ENCODE results near the gene FKBP9. TPM values are rescaled to one million over a fixed set of nuclear protein-coding genes. Genes with fewer than 3 reads are reported as not detected.
"Not testable (repeated sequence)": the region's sequence is repeated elsewhere in the genome, so short reads cannot be mapped to it uniquely, and the experiment has no call there.

Gene FKBP9
- polyA plus RNA-seq, 2 of the 4 experiments (the other 2 are of a cell fraction) = 112 to 140 TPM

DNA sequence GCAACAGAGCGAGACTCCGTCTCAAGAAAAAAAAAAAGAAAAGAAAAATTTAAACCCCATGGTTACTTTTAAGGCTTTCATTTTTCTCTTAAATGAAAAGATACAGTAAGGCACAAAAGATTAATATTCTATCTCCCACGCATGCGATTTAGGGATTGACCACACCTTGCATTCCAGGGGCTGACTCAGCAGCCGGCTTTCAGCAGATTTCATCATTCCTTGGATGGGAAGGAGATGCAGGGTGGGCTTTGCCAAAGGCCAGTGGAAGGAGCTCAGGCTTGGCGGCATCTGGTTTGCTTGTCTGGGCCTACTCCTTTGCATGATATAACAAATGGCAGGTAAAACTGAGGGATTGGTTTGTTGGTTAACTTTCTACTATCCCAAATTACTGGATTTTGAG lies 22.0 kb downstream of the FKBP9 start:
- WGBS (ENCODE audit: missing lambda C conversion rate) = 77% methylated on average over 6 of the region's 6 CpGs
- H3K4me3 ChIP-seq, POLR2A ChIA-PET, H3K4me1 ChIP-seq, H3K9me3 ChIP-seq, ATAC-seq, FAIRE-seq: not testable (repeated sequence)
- TF ChIP-seq CEBPB (IDR thresholded peaks at IDR 0.05) = 0 out of 4 replicates have a peak, but pooled peaks of 1 of the 2 experiments have one; percentile 21
- peak overlapping the region; percentile 34 to 63; a peak in 3 of 6 replicates for H3K27ac ChIP-seq
- CTCF ChIA-PET = interaction anchor here (1.2 kb wide), 1 partner anchor 129 kb away, joined by 4 read pairs; no protein-coding TSS in a partner anchor
- peak in 1 of 2 experiments; percentile 51 for DNase-seq (ENCODE audit: low read depth in 1 of 2, low spot score in 1 of 2)
- 0 out of 3 replicates have a peak overlapping the region, but pooled peaks have one; percentile 2 for H3K4me2 ChIP-seq

DNA sequence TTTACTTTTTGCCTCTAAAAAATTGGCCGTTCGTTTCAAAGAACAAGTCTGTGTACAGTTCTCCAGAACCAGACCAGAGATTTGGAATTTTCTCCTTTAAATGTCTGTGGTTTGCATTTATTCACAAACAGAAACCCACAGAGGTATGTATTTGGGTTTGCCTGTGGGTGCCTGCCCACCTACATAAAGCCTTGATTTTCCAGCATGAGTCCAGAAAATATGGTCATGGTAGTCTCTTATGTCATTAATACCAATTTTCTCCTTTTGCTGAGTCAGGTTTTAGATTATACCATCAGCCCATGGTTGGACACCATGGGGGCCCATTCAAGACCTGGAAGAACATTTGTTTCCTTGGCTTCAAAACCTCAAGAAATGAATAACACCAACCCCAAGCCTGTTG lies 22.7 kb downstream of the FKBP9 start:
- H3K9me3 ChIP-seq; DNase-seq (ENCODE audit: low read depth in 1 of 2, low spot score in 1 of 2); FAIRE-seq; CTCF ChIA-PET; H3K4me2 ChIP-seq; H3K27ac ChIP-seq; H3K4me1 ChIP-seq; H3K4me3 ChIP-seq; ATAC-seq; POLR2A ChIA-PET: not testable (repeated sequence)
- peak; percentile 42 for TF ChIP-seq MAFK (IDR thresholded peaks at IDR 0.05; ENCODE audit: partially characterized antibody)
- no CpG with 5 or more reads among the region's 2 CpGs for WGBS (ENCODE audit: missing lambda C conversion rate)

DNA sequence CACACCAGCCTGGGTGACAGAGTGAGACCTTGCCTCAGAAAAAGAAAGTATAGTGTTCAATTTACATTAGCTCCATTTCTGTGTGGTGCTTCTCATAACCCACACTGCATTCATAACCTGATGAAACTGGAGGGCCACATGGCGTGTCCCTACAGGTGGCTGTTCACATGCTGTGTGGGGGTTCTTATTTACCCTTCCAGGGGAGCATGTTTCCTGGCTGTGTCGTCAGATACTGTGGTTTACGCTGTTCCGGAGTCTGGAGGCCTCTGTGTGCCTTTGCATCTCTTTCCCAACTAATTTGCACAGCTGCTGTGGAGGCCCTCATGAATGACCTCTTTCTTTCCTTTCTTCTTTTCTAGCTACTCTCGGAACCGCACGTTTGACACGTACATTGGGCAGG lies 30.9 kb downstream of the FKBP9 start:
- DNase-seq (ENCODE audit: low read depth in 1 of 2, low spot score in 1 of 2); H3K4me2 ChIP-seq; H3K4me3 ChIP-seq; CTCF ChIA-PET; H3K27ac ChIP-seq; H3K9me3 ChIP-seq; FAIRE-seq; POLR2A ChIA-PET; H3K4me1 ChIP-seq; ATAC-seq: not testable (repeated sequence)
- 98% methylated on average over 6 of the region's 8 CpGs for WGBS (ENCODE audit: missing lambda C conversion rate)

DNA sequence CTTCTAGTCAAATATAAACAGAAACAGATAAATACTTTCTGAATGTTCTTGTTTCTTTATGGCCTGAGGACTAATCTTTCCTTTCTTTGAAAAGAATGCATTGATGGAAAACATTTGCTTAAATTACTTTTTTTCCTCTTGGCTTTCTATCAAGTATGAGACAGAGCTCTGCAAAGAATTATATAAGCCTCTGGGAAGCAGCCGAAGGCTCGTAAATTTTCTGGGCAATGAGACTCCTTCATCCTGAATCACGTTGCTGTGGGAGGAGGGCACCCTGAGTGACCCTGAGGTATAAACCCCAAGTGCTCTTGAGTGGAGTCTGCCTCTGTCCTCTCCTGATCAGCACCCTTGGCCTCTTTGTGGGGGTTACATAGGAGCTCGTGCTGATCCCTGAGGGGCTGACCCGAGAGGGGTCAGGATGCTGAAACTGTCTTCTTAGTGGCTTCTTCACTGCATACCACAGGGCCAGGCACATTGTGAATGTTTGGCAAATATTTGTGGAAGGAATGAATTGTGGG lies 33.9 kb downstream of the FKBP9 start:
- POLR2A ChIA-PET; H3K4me3 ChIP-seq; H3K4me2 ChIP-seq; FAIRE-seq; H3K27ac ChIP-seq; CTCF ChIA-PET; ATAC-seq; DNase-seq (ENCODE audit: low read depth in 1 of 2, low spot score in 1 of 2); H3K4me1 ChIP-seq; H3K9me3 ChIP-seq: not testable (repeated sequence)
- WGBS (ENCODE audit: missing lambda C conversion rate) = 71% methylated on average over 4 of the region's 5 CpGs

DNA sequence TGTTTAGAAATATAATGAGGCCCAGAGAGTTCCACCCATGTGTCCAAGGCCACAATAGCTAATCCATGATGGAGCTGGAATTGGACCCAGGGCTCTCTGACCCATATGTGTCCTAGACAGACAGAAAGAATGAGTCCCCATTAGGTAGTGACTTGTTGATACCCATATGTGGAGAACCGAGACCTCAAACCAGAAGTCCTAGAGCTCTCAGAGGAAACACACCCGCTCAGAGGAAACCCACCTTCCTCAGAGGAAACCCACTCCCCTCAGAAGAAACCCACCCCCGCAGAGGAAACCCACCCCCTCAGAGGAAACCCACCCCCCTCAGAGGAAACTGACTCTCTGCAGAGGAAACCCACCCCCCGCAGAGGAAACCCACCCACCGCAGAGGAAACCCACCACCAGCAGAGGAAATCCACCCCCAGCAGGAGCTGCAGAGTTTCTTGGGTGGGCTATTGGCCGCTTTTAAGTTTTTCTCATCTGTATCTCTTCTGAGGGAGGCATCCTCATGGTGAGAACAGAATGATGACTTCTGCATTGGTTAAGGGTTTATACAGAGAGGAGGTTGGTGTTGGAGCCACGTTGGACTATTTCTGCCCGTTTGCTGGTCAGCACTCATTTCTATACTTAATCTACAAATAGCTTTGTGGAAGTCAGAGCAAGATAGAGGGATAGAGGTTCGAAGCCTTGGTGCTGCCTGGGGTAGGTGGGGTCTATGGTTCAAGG lies 34.9 kb downstream of the FKBP9 start:
- H3K4me1 ChIP-seq; H3K4me2 ChIP-seq; DNase-seq (ENCODE audit: low read depth in 1 of 2, low spot score in 1 of 2); H3K27ac ChIP-seq; ATAC-seq; CTCF ChIA-PET; H3K4me3 ChIP-seq; POLR2A ChIA-PET; FAIRE-seq; H3K9me3 ChIP-seq: not testable (repeated sequence)
- 88% methylated on average over 6 of the region's 9 CpGs for WGBS (ENCODE audit: missing lambda C conversion rate)

DNA sequence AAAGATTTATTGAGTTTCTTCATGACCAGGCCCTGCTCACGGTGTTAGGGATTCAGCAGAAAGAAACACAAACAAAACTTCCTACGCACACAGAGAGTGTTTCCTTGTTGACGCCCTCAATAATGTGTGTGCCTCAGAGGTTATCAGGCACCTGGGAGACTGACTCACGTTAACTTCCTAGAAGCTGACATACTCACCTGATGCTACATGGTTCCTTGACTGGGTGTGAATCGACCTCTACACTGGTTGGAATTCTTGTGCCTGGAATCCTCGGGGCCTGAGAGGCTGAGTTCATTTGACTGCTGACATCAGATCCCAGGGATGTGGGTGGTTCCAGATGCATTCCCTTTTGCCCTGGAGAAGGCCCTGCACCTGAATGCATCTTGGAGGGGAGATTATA lies 35.5 kb downstream of the FKBP9 start:
- H3K4me3 ChIP-seq; H3K9me3 ChIP-seq; H3K4me2 ChIP-seq; DNase-seq (ENCODE audit: low read depth in 1 of 2, low spot score in 1 of 2); ATAC-seq; FAIRE-seq; POLR2A ChIA-PET; CTCF ChIA-PET; H3K27ac ChIP-seq; H3K4me1 ChIP-seq: not testable (repeated sequence)
- WGBS (ENCODE audit: missing lambda C conversion rate) = 82% methylated on average over 6 of the region's 6 CpGs

DNA sequence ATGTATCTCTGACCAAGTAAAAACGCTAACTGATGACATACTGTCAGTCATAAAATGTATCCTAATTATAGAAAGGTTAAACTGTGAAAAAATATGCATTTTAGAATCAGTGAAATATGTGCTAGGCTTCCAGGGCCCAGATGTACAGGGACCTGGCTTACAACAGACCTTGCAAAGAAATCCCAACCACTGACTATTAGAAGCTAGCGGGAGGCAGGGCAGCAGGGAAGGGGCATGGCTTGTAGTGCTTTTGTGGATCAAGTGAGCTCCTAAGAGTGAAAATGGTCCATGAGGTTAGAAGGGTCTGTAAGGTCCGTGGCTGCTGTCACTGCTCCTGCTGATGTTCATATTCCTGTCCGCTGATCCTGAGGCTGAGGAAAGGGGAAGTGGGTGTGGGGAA lies 40.7 kb downstream of the FKBP9 start:
- DNase-seq (ENCODE audit: low read depth in 1 of 2, low spot score in 1 of 2); CTCF ChIA-PET; H3K4me2 ChIP-seq; POLR2A ChIA-PET; H3K4me3 ChIP-seq; H3K4me1 ChIP-seq; H3K27ac ChIP-seq; H3K9me3 ChIP-seq; FAIRE-seq: not testable (repeated sequence)
- ATAC-seq = peak in 1 of 2 experiments; percentile 13; a peak in 2 of 6 replicates
- WGBS (ENCODE audit: missing lambda C conversion rate) = 90% methylated on average over 4 of the region's 4 CpGs

DNA sequence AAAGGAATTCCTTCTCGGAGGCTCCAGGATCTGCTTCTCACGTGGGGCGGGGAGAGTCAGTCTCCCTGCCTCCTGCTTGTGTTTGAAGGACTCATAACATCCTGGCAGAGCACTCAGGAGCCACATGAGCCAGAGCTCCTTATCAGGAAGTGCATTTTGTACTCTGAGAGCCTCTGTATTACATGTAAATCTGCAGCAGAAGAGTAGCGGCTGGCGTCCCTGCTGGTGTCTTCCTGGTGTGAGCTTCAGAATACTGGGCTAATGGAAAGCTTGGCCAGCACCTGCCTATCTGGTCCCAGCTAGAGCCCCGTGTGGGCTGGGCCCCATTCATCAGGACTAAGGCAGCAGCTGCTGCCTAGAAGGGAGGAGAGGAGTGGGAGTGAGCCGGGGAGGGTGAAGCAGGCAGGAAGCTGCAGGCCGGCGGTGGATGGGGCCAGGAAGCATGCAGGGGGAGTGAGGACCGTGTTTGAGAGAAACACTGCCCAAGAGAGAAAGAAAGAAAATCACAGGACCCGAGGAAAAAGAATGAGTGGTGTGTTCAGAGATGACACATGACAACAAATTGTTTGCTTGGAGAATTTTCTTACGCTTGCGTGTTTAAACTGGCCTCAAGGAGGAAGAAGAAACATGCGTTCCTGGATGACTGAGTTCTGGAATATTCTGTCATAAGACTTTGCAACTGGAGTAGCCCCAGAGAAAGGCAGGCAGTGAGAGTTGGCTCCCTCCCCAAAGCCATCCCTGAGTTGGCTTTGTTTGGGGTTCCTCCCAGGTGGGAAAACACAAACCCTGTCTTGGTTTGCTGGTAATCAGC lies 41.3 kb downstream of the FKBP9 start:
- POLR2A ChIA-PET; H3K4me2 ChIP-seq; H3K27ac ChIP-seq; H3K4me1 ChIP-seq; DNase-seq (ENCODE audit: low read depth in 1 of 2, low spot score in 1 of 2); H3K4me3 ChIP-seq; H3K9me3 ChIP-seq; FAIRE-seq: not testable (repeated sequence)
- peak; percentile 35 to 40; a peak in 4 of 6 replicates for ATAC-seq
- 86% methylated on average over 14 of the region's 14 CpGs for WGBS (ENCODE audit: missing lambda C conversion rate)
- CTCF ChIA-PET = interaction anchor here (0.6 to 1.1 kb wide), 2 partner anchors 12 to 67 kb away, joined by 3 read pairs; no protein-coding TSS in a partner anchor

DNA sequence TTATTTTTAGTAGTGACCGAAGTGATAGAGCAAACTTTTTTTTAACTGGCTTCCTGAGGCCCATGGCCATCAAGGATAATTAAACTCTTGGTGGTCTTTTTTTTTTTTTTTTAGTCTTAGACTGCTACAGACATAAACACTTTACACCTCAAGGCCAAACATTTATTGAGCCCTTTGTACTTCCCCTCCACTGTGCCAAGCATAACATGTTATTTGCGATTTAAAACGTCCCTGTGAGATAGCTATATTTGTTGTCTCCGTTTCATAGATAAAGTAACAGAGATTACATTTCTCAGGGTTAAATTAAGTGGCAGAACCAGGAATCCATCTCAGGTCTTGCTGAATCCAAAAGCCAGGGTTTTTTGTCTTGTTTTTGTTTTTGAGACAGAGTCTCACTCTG lies 42.1 kb downstream of the FKBP9 start:
- FAIRE-seq; H3K27ac ChIP-seq; POLR2A ChIA-PET; H3K4me3 ChIP-seq; H3K9me3 ChIP-seq; ATAC-seq; DNase-seq (ENCODE audit: low read depth in 1 of 2, low spot score in 1 of 2); H3K4me1 ChIP-seq; H3K4me2 ChIP-seq: not testable (repeated sequence)
- 87% methylated on average over 4 of the region's 4 CpGs for WGBS (ENCODE audit: missing lambda C conversion rate)
- CTCF ChIA-PET = interaction anchor here (0.6 to 1.1 kb wide), 2 partner anchors 11 to 67 kb away, joined by 3 read pairs; no protein-coding TSS in a partner anchor

DNA sequence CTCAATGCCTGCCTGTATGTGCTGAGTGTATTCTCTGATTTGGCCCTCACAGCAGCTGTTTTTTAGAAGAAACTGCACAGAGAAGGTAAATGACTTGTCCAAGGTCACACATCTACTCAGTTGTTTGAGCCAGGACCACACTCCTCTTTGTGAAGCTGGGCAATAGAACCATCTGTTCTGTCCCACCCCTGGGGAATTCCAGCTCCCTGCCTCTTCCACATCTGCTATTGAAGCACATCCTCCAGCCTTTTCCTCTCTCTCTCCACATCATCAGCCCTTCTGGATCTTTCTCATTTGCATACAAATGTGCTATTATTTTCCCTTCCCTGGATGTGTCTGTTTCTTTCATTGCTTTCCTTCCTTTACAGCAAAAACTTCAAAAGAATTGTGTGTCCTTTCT lies 45.9 kb downstream of the FKBP9 start:
- POLR2A ChIA-PET; H3K4me1 ChIP-seq; DNase-seq (ENCODE audit: low read depth in 1 of 2, low spot score in 1 of 2); CTCF ChIA-PET; H3K4me2 ChIP-seq; H3K27ac ChIP-seq; ATAC-seq; H3K4me3 ChIP-seq; H3K9me3 ChIP-seq; FAIRE-seq: not testable (repeated sequence)

DNA sequence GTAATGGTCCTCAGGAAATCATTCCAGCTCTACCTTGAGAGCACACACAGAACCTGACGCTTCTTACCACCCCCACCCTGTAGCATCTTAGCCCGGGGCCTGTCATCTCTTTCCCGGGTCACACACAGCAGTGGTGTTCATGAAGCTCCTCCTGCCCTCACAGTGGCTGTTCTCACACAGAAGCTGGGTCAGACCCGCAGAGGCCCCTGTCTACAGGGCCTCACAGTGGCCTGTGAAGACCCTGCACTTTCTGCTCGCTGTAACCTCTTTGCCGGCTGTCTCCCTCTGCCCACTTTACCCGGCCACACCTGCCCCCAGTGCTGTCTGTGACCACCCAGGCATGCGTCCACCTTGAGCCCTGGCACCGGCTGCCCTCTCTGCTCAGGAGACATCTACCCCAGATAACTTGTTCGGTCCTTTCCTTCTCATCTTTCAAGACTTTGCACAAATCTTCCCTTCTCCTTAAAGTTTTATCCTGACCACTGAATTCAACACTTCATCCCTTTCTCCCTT lies 46.9 kb downstream of the FKBP9 start:
- H3K4me3 ChIP-seq; DNase-seq (ENCODE audit: low read depth in 1 of 2, low spot score in 1 of 2); H3K4me2 ChIP-seq; CTCF ChIA-PET; H3K9me3 ChIP-seq; POLR2A ChIA-PET; FAIRE-seq; H3K4me1 ChIP-seq; H3K27ac ChIP-seq: not testable (repeated sequence)
- peak; percentile 16 to 28; a peak in 3 of 6 replicates for ATAC-seq
- 93% methylated on average over 10 of the region's 10 CpGs for WGBS (ENCODE audit: missing lambda C conversion rate)
